Neural cell (in vitro differentiated cells): ENCODE data around the gene SLC25A21.

Source experiments
- POLR2AphosphoS5 ChIP-seq: IDR thresholded peaks from 2 replicates; pipeline ENCODE4 v1.6.1; 2012
- SMC3 ChIP-seq: fragments of 450-650 bp; conservative IDR thresholded peaks from 2 replicates; pipeline ENCODE4 v1.6.1; 2014; ENCODE audit warnings: antibody characterized with exemption, mild to moderate bottlenecking, moderate library complexity; ENCODE audit not compliant: poor library complexity
- TF ChIP-seq, protein P1 (sequence below): fragments of 450-650 bp; IDR thresholded peaks from 2 replicates; pipeline ENCODE4 v1.5.1; 2014; ENCODE audit warnings: antibody characterized with exemption, mild to moderate bottlenecking, moderate library complexity; ENCODE audit not compliant: poor library complexity, severe bottlenecking

DNA sequence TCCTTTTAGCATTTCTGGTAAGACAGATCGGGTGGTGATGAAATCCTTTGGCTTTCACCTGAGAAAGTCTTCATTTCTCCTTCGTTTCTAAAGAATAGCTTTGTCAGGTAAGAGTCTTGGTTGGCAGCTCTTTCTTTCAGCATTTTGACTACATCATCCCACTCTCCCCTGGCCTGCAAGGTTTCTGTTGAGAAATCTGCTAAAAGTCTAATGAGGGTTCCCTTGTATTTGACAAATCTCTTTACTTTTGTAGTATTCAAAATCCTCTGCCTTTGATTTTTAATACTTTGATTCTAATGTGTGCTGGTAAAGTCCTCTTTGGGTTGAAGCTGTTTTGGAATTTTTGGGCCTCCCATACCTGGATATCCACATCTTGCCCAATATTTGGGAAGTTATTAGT lies 390.5 kb downstream of the SLC25A21 start:
- TF ChIP-seq POLR2AphosphoS5 = no peak
- TF ChIP-seq, protein P1, sequence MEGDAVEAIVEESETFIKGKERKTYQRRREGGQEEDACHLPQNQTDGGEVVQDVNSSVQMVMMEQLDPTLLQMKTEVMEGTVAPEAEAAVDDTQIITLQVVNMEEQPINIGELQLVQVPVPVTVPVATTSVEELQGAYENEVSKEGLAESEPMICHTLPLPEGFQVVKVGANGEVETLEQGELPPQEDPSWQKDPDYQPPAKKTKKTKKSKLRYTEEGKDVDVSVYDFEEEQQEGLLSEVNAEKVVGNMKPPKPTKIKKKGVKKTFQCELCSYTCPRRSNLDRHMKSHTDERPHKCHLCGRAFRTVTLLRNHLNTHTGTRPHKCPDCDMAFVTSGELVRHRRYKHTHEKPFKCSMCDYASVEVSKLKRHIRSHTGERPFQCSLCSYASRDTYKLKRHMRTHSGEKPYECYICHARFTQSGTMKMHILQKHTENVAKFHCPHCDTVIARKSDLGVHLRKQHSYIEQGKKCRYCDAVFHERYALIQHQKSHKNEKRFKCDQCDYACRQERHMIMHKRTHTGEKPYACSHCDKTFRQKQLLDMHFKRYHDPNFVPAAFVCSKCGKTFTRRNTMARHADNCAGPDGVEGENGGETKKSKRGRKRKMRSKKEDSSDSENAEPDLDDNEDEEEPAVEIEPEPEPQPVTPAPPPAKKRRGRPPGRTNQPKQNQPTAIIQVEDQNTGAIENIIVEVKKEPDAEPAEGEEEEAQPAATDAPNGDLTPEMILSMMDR = no peak
- no peak for TF ChIP-seq SMC3
